ENCODE measurements around the gene KTN1. TPM values are rescaled to one million over a fixed set of nuclear protein-coding genes. Genes with fewer than 3 reads are reported as not detected.
A peak's percentile ranks its signal among the peaks of the same experiment; 100 is the strongest.

Gene KTN1
- total and polyA plus RNA-seq, 3 donors from 2014 or later: 74.8 to 247 (median 221) TPM

GRCh38 chr14:55730592-55731310, 150.7 kb downstream of the KTN1 start:
- intact Hi-C loops (cut with DNase I; ENCODE audit: low total_unique reads): no loop called here
- H3K4me3 ChIP-seq: no peak overlapping the region
- H3K9me3 ChIP-seq: no peaks in the 10 kb centered on the region
- no peak overlapping the region for H3K27ac ChIP-seq
- no peaks in the 10 kb centered on the region for H3K27me3 ChIP-seq
- H3K4me1 ChIP-seq: no peaks in the 10 kb centered on the region
- TF ChIP-seq POLR2A (IDR thresholded peaks at IDR 0.05) (no peak), CTCF (IDR thresholded peaks at IDR 0.05) (no peak)
- no peaks in the 10 kb centered on the region for H3K36me3 ChIP-seq (ENCODE audit: low read depth, missing control alignments)
- DNase-seq: no peak

- Histone ChIP-seq H3K27ac (no peak overlapping the region), H3K36me3 (ENCODE audit: low read depth, missing control alignments) (no peaks in the 10 kb centered on the region), H3K4me1 (no peaks in the 10 kb centered on the region), H3K27me3 (no peaks in the 10 kb centered on the region), H3K9me3 (no peaks in the 10 kb centered on the region), H3K4me3 (no peak overlapping the region)
- intact Hi-C loops (cut with DNase I; ENCODE audit: low total_unique reads): no loop called here
- no peak for DNase-seq
- no peak for TF ChIP-seq CTCF (IDR thresholded peaks at IDR 0.05)
- TF ChIP-seq POLR2A (IDR thresholded peaks at IDR 0.05): no peak
- 83 to 86% methylated on average over 4 of the region's 4 CpGs for WGBS, 2 donors
Observed at GRCh38 chr14:55731311-55731872, 151.4 kb downstream of the KTN1 start.

GRCh38 chr14:55731881-55732498, 152.0 kb downstream of the KTN1 start:
- 44 to 58% methylated on average over 2 of the region's 2 CpGs for WGBS, 2 donors
- Histone ChIP-seq H3K27me3 (no peaks in the 10 kb centered on the region), H3K27ac (no peak overlapping the region), H3K4me1 (no peaks in the 10 kb centered on the region), H3K9me3 (no peaks in the 10 kb centered on the region), H3K36me3 (ENCODE audit: low read depth, missing control alignments) (no peaks in the 10 kb centered on the region), H3K4me3 (no peak overlapping the region)
- TF ChIP-seq POLR2A (IDR thresholded peaks at IDR 0.05) (no peak), CTCF (IDR thresholded peaks at IDR 0.05) (peak in 2 of 3 experiments; percentile 33 to 45)
- DNase-seq: peak; percentile 69
- intact Hi-C loops (cut with DNase I; ENCODE audit: low total_unique reads): no loop called here

GRCh38 chr14:55733599-55733998, 153.6 kb downstream of the KTN1 start:
- no peaks in the 10 kb centered on the region for H3K4me1 ChIP-seq
- WGBS, 2 donors: 71 to 79% methylated on average over 3 of the region's 3 CpGs
- no peak overlapping the region for H3K4me3 ChIP-seq
- H3K36me3 ChIP-seq (ENCODE audit: low read depth, missing control alignments): no peaks in the 10 kb centered on the region
- no peak for TF ChIP-seq CTCF (IDR thresholded peaks at IDR 0.05)
- no peak for TF ChIP-seq POLR2A (IDR thresholded peaks at IDR 0.05)
- no peaks in the 10 kb centered on the region for H3K9me3 ChIP-seq
- DNase-seq: no peak
- H3K27me3 ChIP-seq: no peaks in the 10 kb centered on the region
- intact Hi-C loops (cut with DNase I; ENCODE audit: low total_unique reads): no loop called here
- H3K27ac ChIP-seq: no peak overlapping the region

Small RNA genes lying within 50 kb of the gene (small RNA-seq; reads per million reads assigned to genes)
- gene RF00019: 0 reads per million in 2 donors

Other genes with a start within 250 kb of the KTN1 start
- gene ATG14, start 168.4 kb upstream of the KTN1 start, total RNA-seq: 10 to 100 TPM; 23.5 to 28.4 TPM
- gene ATG14, start 168.4 kb upstream of the KTN1 start, polyA plus RNA-seq (ENCODE audit: insufficient read depth, low read depth, low replicate concordance): 18.0 TPM
- under 1 TPM in 1 of 2 donors, not detected in 1; 0.39 TPM for gene TBPL2, start 139.6 kb upstream of the KTN1 start, total RNA-seq
- not detected for gene TBPL2, start 139.6 kb upstream of the KTN1 start, polyA plus RNA-seq (ENCODE audit: insufficient read depth, low read depth, low replicate concordance)